M059J (cell line): ENCODE results near the gene SSBP3. TPM values are rescaled to one million over a fixed set of nuclear protein-coding genes. Genes with fewer than 3 reads are reported as not detected.

Experiments used
- DNase-seq: peaks from one replicate; pipeline ENCODE4 v3.0.0-alpha.2; 2012; ENCODE audit warnings: low read depth
- total RNA-seq: library from RNA; depleted of rRNA; stranded (reverse); fragments of >200 nt; shearing (Covaris generic); gene quantifications from 2 replicates; pipeline ENCODE4 v1.2.3, GENCODE V29; 2014

SSBP3 gene
- total RNA-seq, 1 experiment from 2014 or later, result 18.8 TPM

DNA sequence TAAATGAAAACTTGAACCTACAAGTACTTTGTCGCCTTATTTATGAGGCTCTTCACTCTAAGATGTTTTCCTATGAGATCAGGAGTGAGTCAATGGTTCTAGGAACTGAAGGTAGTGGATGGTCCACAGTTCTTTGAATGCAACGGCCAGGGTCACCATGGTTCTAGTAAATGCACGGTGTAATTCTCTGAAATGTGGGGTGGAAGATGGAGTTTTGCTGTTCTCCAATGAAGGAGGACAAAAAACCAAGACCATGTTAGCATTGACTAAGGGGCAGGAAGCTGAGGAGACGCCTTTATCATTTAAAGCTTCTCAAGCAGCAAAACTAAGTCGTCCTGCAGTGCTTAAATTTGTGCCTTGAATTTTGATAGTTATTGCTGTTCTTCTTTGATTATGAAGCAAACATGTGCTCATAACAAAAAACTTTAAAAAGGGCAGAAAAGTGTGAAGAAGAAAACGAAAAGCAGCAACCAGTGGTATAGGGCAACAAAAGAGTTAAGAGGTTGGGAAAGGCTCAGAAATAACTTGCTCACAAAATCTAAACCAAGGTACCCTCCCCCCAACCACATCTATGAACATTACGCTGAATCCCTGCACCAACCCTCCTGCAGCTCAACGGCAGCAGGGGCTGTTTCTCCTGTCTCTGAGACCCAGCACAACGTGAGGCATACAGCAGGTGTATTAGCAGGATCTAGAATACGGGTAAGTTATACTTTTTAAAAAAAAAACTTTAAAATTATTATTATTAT, 121.2 kb downstream of the SSBP3 start:
- DNase-seq, result no peak

DNA sequence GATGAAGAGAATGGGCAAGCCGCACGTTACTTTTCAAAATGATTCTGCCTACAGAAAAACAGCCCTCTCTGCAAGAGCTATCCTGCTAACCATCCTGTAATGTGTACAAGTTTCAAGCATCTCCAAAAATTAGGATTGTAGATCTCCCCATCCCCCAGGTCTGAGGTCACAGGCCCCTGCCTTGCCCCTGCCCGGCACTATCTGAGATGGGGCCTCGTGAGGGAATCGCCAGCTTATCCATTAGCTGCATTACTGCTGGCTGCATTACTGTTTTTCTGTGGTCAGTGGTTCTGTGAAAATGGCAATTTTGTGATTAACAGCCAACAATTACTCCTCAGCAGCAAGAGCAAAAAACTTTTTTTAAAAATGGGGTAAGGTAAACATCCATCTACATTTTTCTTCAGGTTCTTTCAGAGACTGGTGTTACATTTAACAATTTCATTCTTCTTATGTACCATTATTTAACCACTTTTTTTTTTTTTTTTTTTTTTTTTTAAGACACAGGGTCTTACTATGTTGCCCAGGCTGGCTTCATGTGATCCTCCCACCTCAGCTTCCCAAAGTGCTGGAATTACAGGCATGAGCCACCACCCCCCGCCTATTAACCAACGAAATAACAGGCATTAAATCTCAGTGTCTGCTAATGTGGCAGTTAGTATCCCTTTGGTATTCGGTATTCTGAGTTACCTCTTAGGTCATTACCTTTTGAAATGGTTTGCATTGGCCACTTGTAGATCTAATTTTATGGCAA, 122.4 kb downstream of the SSBP3 start:
- no peak for DNase-seq

DNA sequence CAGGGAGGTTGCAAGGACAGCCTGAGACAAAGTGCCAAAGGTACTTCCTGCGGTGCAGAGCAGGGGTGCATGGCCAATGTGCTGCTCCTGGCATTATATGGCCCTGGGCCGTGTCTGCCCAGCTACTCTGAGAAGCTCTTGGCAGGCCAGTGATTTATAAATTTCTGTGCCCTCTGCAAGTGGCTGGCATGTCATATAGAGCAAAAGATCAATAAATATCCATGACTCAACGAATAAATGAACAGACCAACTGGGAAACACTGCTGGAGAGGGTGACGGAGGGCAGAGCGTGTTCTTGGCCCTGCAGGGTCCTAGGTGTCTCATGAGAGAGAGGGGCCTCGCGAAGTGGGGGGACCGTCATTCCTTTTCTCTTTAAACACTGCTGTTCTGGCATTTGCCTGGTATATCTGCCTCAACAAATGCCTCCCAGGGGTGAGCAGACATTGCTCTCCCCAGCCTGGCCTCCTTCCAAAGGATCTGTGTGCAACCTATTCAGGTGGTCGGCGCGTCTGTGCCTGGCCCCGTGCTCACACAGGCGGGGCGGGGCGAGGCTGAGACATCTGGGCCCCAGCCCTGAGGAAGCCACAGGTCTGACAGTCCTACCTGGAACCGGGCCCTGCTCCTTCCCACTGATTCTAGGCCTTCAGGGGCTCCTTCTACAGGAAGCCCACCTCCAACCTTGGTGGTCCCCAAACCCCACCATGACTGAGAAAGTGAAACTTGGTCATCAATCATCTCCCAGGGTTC, 123.9 kb downstream of the SSBP3 start:
- no peak for DNase-seq

DNA sequence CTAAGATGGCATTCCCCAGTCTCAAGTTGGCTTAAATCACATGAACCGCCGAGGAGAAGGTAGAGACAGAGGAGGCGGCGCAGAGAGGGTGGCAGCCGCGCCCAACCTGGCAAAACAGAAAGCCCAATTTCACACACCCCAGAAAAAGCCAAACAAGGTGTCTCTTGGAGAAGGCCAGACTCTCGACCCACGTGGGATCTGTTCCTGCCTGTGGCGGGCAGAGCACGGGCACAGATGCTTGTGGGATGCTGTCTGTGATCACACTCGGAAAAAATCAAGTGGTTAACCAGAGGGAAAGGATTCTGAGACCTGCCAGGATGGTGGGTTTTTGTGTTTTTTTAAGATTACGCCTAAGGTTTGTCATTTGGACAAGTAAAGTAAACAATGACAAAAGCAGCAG, 125.5 kb downstream of the SSBP3 start:
- DNase-seq, result peak; percentile 81

DNA sequence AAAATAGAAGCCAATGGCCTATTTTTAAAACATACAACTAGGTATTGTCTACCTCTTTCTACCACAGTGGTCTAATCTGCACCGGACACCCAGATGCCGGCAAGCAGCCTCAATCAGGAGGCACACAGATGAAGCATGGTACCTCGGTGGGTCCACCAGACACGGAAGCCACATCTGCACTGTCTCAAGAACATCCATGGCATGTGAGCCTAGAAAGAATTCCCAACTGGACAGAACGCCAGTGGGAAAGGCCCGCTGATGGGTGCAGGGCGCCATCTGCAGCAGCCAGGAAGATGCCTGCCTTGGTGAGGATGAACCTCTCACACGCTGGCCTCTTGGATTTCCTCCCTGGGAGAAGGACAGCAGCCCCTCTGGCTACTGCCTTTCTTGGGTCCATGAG, 126.7 kb downstream of the SSBP3 start:
- DNase-seq, result no peak

DNA sequence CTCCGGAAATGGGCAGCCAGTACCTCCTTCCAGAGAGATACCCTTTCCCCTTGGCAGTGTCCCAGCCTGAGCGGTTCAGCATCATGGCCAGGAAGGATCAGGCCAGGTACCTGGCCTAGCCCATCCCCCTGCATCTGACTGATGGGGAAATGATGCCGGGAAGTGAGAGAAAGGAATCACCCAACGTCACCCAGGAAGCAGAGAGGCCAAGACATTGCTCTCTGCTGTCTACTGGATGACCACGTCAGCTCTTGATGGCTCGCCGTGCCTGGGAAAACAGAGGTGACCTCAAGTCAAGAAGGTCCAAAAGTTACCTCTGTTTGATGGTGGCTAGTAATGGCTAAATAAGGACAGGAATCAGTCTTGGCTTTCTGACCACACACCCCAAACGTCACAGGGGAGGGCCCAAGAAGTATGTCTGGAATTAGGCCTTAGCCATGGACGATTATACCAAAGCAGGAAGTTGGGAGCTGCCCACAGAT, 127.2 kb downstream of the SSBP3 start:
- DNase-seq, result peak; percentile 84

DNA sequence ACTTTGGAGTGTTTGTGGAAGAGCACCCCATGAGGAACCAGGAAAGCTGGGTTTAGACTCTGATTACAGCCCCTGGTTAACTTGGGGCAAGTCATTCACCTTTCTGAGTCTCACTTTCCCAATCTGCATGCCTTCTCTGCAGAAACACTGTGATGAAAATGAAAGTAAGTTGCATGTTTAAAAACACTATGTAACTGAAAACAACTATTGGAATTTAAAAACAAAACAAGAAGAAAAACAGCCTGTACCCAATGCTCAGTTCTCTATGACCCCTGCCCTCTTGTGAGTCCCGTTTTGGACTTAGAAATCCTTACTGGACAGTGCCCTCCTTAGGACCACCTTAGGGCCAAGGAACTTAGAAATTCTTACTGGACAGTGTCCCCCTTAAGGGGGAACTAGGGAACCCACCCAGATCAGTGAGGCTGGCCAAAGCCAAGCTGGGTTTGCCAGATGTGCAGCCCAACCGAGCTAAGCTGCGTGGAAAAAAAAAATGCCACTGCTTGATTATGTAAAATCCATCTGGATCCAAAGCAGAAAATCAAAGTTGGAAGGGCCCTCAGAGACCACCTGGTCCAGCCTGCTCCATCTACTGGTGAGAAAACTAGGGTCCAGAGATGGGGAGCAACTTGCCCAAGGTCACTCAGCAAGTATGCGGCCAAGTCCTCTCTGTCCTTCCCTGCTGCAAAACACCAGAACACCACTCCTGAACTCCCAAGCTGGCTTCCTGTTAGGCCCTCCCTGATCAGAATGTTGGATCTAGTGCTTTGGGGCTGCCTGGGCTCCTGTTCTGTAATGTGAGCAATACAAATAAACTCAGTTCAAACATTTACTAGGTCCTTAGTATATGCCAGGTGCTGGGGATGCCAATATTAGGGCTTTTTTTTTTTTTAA, 128.5 kb downstream of the SSBP3 start:
- DNase-seq, result no peak

DNA sequence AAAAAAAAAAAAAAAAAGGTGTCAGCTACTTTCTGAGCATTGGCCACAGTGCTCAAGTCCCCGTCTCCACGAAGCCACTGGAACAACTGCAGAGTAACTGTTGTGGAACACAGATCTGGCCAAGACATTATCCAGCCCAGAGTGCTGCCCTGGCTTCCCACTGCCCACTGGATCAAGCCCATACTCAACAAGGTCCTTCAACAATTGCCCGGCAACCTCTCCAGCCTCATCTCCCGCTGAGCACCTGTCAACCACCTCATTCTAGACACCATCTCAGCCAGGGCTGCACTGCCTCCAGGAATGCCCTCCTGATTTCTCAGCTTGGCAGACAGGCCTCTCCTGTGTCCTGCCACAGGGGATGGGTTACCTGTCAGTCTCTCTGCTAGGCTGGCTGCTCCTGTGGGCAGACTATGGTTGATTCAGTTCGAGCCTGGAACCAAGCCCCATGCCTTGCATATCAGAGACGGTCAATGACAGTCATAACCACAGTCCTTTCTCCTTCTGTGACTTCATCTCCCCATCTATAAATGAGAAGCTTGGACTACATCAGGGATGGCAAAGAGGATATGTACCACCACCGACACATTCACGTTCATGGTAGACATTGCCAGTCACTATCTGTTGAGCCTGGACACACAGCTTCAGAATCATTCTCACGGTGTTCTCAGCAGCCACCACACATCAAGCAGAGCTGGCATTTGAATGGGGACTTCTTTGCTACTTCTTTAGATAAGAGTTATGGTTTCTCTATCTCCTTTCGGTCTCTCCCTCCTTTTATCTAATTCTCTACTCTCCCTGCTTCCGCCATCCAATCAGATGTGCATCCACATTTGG, 129.4 kb downstream of the SSBP3 start:
- no peak for DNase-seq

DNA sequence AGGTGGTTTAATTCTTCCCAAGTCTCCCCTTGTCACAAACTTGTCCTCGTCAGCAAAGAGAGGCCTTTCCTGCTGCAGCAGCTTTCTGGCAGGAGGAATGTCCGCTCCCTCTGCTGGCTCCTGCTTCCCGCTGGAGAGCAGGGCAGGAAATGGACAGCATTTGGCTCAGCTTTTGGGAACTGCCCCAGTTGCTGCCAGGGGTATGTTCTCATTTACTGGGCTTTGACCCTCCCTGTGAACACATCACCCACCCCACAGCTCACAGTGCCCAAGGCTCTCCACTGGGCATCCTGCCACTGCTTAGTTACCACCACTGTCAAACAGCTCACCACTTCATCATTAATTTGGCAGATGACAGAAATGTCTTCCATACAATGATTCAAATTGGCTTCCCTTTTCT, 130.8 kb downstream of the SSBP3 start:
- peak; percentile 77 for DNase-seq

DNA sequence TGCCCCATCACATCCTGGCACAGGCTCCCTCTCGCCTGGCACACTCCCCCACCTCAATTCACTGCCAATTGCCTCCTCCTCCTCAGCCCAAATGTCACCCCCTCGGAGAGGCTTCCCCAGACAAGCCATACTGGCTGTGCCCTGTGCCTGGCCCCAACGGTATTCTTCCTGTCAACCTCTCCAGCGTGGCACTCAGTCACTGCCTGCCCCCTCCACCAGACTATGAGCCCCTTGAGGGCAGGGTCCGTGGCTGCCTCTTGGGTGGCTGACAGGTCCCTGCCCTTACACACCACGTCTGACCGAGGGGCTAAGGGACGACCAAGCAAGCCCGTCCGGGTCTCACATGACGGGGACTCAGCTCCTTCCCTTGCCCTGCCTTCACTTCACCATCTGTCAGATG, 131.3 kb downstream of the SSBP3 start:
- no peak for DNase-seq

DNA sequence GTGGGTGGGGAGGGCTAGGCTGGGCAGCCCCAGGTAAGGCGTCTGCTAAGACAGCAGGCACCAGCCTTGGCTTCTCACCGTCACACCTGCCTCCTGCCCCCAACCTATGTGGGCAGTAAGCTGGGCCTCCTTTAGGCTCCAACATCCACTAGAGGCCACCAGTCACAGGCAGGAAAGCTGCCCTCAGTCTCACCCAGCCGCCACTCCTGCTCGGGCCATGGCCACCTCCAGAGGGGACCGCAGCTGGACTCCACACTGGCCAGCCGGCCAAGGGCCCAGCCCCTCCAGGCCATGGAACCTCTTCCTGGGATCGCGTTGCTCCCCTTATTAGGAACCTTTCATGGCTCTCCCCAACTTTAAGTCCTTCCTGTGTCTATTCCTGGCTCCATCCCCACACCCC, 131.7 kb downstream of the SSBP3 start:
- DNase-seq, result no peak

DNA sequence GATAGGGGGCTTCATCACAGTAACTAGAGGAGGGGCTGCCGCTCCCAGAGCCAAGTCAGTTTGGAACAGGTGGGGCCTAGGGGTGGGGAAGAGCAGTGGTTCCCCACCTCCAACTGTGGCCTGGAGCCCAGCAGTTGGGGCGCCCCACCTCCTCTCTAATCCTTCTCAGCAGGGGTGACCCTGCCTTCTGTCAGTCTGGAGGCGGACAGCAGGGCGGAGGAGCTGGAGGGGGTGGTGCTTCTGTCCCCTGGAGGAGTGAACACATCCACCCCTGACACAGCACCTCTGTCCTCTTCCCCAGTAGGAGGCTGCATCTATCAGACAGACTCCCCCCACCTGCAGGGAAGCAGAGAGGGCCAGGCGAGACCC, 132.4 kb downstream of the SSBP3 start:
- peak; percentile 43 for DNase-seq

DNA sequence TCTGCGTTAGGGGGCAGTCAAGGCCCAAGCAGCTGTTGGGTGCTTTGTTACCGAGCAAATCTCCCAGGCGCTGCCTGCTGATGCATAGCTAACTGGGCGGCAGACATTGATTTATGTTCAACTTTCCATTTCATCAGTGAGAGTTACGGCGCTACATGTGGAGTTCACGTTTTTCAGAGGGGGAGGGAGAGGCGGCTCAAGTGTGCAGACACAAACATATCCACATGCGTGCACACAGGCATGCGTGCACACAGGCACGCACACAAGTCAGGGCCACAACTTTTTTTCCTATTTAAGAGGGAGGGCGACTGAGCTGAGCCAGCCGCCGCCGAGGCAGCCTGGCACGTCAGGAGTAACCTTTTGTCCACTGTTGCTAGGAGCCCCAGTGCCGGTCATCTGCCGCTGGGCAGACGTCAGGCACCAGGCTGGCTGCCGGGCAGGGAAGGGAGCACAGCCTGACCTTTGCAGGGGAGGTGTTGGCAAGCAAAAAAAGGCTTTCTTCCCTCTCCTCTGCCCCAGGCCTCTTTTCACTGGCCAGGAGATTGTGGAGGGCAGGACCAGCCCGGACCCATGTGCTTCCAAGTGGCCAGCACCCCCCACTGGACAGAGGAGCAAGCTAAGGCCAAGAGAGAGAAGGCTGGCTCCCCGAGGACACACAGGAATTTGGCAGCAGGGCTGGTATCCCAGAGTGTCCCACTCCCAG, 133.0 kb downstream of the SSBP3 start:
- peak; percentile 92 for DNase-seq

DNA sequence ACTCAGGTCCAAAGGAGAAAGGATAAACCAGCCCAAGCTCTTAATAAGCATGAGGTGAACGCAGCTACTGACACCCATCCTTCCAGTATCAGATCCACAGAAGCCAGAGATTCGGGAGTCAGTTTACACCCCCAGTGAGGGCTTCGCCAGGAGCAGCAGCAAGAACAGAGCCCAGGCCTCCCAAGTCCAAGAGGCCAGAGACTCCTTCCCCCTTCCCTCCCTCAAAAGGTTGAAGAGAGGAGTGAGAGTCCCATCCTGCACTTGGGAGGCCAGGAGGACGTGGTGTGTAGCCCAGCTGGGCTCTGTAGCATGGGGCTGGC, 133.5 kb downstream of the SSBP3 start:
- DNase-seq, result no peak

DNA sequence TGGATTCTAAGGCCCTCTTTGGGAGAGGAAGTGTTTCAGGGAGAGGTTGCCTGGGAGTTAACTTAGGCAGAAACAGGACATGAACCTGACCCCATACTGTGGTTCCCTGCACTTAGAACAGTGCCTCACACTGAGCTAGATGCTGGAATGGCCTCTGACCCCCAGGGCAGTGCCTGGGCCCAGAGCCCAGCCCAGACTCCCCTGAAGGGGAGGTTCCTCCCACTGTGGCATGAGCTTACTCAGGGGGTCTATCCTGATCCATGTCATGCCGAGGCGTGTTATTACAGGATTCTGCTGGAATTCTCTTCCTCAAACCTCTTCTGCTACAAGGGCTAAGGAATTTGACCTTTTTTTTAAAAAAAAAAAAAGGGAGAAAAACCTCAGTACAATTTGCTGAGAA, 134.1 kb downstream of the SSBP3 start:
- DNase-seq, result no peak

DNA sequence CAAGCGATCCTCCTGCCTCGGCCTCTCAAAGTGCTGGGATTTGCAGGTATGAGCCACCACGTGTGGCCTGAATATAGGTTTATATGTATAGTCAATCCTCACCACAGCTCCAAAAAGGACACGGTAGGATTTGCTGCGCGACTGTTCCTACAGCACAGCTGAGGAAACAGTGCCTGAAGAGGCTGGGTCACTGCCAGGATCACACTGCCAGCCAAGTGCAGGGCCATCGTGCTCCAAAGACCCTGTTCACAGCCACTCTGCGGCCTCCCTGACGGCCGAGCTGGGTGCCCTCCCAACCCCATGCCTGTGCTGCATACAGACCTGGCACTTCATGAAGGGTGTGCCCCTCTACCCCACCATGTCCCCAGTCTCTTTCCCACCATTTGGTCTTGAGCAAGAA, 134.9 kb downstream of the SSBP3 start:
- DNase-seq, result no peak

DNA sequence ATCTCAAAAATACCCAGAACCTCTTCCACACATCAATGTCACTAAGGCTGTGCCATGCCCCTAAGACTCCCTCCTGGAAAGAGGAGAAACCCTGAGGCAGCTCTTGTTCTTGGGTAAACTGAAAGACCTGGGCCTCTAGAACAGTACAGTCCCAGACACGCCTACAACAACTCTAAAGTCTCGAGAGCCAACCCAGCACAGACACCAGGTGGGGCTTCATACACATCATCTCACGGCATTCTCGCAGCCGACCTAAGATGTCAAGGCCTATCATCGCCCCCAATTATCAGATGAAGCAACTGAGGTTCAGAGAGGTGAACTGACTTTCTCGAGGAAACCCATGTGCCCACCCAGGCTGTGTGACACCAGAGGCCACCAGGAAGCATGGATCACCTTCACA, 135.7 kb downstream of the SSBP3 start:
- no peak for DNase-seq

DNA sequence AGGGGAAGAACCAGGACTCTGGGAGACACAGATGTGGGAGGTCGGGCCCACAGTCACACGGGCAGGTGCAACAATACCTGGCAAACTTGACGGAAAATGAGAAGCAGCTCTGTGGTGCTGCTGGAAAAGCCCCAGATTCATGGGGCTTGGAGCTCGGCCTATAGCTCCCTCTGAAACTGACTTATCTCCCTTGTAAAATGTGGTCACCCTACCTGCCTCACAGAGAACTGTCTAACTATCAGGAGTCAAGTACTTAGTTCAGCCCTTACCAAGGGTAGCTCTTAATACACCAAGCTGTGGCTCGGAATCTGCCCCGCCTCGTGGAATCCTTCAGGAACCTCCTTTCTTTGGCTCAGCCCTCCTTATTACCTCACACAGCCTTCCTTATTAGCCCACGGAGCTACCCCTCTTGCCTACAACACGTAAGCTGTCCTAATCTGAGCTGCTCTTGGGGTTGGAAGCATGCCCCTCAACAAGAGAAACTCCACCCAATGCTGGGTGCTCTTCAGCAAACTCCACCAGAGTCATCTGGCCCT, 137.4 kb downstream of the SSBP3 start:
- no peak for DNase-seq

DNA sequence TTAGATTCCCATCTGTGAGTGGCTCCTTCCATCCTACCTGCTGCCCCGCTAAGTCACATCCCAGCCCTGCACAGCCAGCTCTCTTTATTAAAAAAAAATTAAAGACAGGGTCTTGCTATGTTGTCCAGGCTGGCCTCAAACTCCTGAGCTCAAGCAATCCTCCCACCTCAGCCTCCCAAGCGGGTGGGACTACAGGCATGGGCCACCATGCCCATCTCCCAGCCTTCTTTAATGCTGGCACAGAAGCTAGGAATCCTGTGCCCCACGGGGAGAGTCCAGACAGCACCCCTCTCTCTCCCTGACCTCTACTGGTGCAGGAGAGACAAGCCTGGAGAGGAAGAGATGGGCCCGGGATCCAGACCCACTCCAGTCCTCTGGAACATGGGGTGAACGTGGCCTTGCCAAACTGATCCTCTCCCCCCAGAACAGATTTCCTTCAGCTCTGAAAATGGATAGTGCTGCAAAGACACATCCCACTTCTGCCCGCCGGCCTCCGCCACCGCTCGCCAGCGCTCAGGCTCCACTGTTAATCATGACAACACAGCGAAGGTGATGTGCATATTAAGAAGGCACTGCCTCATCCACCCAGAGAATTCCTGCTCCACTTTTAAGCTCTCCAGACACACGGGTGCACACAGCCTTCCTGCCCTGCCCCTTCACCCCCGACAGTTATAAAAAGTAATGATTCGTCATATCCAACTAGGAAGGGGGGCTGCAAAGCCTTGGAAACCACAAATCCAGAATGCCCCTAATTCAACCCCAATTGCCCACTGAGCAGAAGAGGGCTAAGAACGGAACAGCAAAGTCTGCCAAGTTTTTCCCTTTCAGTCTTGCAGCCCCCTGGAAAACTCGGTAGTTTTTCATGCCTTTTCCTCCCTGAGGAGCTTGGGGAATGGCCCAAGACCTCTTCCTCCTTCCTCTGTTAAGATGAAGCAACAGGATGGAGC, 138.1 kb downstream of the SSBP3 start:
- DNase-seq, result no peak
